NCI-H345 treated with DMSO at 0.1 percent for 48 hours (cell line): ENCODE measurements around the gene LGALS4.
"Not testable (repeated sequence)": the region's sequence is repeated elsewhere in the genome, so short reads cannot be mapped to it uniquely, and the experiment has no call there.

ENCODE experiments used
- DNase-seq: peaks from one replicate; lab custom pipeline; 2025; ENCODE audit not compliant: unreplicated experiment; lab: John Stamatoyannopoulos, UW

The LGALS4 gene

DNA sequence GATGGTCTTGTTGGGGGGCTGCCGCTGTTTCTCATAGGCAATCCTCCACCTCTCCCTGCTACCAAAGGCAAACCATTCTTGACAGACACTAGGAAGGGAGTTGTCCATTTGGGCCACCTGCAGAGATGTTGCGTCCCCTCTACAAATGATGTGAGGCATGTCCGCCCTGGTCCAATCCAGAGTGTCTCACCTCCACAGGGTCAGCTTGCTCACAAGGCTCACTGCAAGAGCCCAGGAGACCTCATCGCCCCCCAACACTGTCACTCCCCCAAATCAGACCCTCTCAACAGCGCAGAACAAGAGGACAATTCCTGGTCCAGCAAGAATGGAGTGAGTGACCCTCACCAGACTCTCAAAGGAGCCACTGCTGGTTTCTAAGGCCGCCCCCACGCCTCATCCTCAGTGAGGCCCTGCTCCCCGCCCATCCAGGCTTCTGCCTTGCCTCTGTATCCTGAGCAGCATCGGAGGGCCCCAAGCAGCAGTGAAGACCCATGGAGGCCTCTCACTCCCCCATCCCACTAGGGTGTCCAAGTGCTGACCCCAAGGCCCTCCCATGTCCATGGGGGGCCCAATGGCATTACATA, 30.5 kb upstream of the LGALS4 start:
- no peak for DNase-seq

DNA sequence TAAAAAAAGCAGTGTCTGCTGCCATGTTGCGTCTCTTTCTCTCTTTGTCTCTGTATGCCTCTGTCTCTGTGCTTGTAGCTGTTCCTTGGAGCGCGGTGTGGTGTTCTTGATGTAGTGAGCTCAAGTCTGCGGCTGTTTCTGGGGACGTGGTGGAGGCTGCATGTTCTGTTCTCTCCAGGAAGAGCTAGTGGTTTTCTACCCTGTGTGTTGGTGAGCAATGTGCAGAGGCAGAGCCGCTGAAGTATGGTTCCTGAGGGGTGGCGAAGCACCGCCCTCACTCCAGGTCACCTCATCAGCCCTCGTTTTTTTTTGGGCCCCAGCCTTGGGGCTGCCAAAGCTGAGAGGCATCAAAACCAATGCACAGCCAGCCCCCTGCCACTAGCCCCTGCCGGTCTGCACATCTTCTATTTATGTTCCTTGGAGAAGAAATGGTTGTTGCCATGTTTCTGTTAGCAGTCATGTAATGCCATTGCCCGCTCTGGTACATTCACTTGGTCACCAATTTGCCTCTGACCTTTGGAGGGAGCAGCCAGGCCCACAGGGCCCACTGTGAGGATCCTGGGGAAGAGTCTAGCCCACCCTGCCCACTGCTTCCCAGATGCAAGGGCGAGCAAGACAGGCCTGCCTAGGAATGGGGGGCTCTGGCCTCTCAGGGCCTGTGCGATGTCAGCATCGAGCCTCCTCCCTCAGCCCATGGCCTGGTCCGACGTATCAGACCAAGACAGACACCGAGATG, 29.9 kb upstream of the LGALS4 start:
- DNase-seq = no peak

DNA sequence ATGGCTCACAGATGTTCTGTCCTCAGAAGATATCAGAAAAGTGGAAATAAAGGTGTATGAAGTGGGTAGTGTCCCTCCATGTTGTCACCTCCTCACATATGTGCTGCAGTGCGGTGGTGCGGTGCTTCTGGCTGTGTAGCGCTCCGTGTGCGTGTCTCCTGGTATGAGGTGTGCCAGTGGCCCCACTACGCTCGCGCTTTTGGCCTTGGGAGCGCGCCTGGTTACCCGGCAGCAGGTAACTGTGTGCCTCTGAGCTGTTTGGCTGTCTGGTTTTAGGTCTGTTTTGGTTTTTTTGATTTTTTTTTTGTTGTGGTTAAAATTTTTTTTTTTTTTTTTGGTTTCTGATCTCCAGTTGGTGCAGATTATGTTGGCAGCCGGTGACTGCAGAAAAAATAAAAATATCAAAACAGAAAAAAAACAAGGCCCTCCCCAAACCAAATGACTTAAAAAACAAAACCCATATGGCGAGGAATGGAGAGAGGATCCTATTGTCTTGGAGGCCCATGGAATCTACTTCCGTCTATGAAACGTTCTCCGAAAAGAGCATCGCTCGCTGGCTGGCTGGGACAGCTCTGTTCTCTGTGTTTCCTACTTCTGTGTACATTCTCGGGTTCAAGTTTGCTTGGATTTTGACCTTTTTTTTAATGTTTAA, 29.2 kb upstream of the LGALS4 start:
- DNase-seq = no peak

DNA sequence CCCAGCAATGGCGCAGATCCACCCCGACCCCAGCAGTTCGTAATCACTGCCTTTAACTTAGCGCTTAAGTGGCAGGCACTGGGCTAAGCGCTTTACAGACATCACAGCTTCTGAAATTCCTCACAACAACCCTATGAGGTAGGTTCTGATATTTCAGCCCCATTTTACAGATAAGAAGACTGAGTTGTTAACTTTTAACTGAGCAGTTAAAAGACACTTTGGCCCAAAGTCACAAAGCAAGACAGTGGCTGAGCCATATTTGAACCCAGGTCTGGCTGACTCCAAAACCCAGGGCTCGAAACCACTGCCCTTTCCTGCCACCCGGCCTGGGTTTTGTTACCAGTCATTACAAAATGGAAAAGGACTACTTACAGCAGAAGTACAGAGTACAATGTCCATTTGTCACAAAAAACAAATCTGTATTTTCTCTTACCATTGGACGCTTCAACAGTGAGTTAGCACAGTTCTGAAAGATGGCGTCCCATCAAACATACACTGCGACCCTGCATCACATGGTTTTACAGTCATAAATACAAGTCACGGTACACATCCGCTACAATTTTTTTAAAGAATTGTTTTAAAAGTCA, 28.5 kb upstream of the LGALS4 start:
- no peak for DNase-seq

DNA sequence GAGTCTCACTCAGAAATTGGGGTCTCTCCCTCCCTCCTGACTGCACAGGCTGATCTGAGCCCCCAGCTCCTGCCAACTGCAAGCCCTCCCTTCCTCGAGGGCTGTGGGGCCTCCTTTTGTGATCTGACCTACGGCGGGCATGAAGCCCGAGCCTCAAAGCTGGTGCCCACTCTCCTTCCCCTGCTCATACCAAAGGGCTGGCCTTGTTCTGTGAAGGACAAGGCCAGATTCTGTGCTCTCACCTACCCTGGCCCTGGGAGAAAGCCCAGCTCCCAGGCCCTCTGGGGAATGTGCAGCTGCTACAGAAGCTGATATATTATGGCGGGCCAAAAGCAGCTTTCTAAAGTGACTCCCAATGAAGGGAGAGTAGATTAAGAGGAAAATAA, 27.8 kb upstream of the LGALS4 start:
- DNase-seq = no peak

- no peak for DNase-seq
These were observed 27.3 kb upstream of the LGALS4 start for GRCh38 chr19:38839816-38840582.

- DNase-seq = no peak
These were observed 26.4 kb upstream of the LGALS4 start for GRCh38 chr19:38838986-38839761.

- no peak for DNase-seq
These were observed 25.7 kb upstream of the LGALS4 start for GRCh38 chr19:38838208-38838985.

DNA sequence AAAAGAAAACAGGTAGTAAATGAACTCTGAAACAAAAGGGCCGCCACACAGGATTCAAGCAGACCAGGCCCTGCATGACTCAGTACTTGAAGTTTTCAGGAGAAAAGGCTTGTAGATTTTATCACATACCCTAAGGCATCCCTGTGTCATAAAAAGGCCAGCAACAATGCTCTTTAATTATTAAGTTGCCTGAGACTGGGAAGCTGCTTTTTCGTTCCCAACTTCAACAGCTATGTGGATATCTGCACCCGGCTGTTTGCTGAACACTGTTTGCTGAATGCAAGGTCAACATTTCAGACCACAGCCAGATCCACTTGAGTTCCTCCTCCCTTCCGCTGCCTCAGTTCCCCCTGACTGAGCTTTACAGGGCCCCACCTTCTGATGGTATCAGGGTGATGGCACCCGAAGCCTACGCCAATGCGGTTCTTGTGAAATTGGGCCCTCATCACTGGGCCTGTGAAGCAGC, 24.9 kb upstream of the LGALS4 start:
- no peak for DNase-seq

GRCh38 chr19:38836983-38837626, 24.4 kb upstream of the LGALS4 start:
- DNase-seq = no peak

DNA sequence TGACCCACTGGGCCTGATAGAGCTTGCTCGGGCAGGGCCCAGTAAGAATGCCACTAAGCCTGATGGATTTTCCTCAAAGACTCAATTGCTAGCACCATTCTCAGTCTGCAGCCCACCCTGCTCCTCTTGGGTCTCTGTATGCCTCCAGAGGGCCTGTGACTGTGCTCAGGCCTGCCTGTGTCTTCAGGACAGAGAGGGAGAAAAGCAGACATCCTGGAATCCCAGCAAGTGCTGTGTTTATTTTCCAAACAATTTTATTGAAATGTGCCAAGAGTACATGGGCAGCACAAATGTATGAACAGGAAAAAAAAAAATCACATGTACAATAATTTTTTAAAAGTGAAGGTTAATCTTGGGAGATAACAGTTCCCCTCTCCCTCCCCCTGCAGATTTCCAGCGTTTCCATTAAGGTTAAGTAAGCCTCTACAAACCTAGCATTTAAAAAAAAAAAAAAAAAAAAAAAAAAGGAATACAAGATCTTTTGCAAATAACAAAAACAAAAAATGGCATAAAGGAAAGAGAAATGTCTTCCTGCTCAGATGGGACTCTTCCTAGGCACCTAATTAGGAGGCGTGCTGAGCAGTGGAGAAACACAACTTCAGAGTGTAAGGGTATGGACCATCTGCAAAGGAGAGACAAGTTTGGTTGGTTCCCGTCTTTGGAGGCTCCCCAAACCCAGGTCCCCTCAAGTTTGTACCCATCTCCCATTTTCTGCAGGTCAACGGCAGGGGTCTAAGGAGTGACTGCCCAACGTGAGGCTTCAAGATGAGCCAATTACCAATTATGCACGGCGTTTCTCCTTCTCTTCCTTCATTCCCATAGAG, 23.6 kb upstream of the LGALS4 start:
- no peak for DNase-seq

DNA sequence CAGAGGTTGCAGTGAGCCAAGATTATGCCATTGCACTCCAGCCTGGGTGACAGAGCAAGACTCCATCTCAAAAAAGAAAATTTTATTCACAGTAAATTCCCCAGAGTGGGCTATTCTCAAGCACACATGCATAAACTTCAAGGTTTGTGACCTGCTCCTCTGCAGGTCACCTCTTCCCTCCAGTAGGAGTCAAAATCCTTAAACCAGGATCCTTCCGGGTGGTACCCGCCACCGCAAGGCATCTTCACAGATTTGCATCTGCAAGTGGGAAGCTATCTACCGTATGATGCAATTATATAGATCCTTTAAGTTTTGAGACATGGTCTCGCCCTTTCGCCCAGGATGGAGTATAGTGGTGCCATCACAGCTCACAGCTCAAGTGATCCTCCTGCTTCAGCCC, 21.8 kb upstream of the LGALS4 start:
- DNase-seq = no peak

GRCh38 chr19:38834104-38834490, 21.4 kb upstream of the LGALS4 start:
- no peak for DNase-seq

DNA sequence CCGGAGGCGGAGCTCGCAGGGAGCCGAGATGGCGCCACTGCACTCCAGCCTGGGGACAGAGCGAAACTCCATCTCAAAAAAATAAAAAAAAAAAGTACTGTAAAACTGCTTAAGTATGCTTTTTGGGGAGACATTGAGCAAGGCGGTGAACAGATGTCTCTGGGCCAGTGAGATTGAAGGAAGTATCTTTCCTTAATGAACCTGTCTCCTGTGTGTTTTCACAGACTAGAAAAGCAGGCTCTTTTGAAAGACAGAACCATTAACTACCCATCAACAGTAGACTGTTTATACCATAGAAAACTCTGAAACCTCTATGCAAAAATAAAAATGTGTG, 20.3 kb upstream of the LGALS4 start:
- DNase-seq = no peak

GRCh38 chr19:38831142-38831605, 18.4 kb upstream of the LGALS4 start:
- peak; percentile 60 for DNase-seq

DNA sequence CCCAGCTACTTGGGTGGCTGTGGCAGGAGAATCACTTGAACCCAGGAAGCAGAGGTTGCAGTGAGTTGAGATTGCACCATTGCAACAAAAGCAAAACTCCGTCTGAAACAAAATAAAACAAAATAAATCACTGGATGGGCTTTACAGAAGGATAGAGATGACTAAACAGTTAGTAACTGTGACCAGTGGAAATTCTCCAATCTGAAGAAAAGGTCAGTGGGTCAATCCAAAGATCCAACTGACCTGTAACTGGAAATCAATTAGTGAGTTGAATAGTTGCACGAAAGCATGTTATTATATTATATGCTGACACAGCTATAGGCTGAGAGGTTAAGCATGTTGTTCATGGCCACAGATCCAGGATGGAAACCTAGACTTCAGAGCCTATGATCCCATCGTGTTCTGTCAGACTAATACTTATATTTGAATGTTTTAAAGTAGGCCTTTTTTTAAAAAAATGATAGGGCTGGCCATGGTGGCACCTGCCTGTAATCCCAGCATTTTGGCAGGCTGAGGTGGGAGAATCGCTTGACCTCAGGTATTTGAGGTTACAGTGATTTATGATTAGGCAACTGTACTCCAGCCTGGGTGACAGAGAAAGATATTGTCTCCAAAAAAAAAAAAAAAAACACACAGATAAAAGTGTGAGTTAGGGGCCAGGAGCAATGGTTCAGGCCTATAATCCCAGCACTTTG, 17.4 kb upstream of the LGALS4 start:
- no peak for DNase-seq

DNA sequence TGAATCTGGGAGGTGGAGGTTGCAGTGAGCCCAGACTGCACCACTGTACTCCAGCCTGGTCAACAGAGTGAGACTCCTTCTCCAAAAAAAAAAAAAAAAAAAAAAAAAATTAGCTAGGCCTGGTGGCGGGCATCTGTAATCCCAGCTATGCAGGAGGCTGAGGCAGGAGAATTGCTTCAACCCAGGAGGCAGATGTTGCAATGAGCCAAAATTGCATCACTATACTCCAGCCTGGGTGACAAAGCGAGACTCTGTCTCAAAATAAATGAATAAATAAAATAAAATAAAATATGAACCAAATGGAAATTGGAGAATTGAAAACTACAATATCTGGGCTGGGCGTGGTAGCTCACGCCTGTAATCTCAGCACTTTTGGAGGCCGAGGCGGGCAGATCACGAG, 16.5 kb upstream of the LGALS4 start:
- not testable (repeated sequence) for DNase-seq
